DMS53 (cell line): ENCODE measurements around the gene LAMA1.

Experiments
- DNase-seq: peaks from one replicate; lab custom pipeline; 2025; lab: John Stamatoyannopoulos, UW

LAMA1 gene

GRCh38 chr18:7047336-7047735 is 70.3 kb downstream of the LAMA1 start:
- no peak for DNase-seq

- DNase-seq = peak; percentile 100
Measured at GRCh38 chr18:7038330-7038851, 79.2 kb downstream of the LAMA1 start.

GRCh38 chr18:7037470-7037869 is 80.1 kb downstream of the LAMA1 start:
- no peak for DNase-seq

- DNase-seq = no peak
Measured at GRCh38 chr18:7035807-7036206, 81.8 kb downstream of the LAMA1 start.

GRCh38 chr18:7034924-7035323 is 82.7 kb downstream of the LAMA1 start:
- DNase-seq = no peak

- DNase-seq = peak; percentile 33
Measured at GRCh38 chr18:7032537-7032936, 85.1 kb downstream of the LAMA1 start.

- DNase-seq = no peak
Measured at GRCh38 chr18:7028625-7029024, 89.0 kb downstream of the LAMA1 start.

- no peak for DNase-seq
Measured at GRCh38 chr18:7025194-7025593, 92.4 kb downstream of the LAMA1 start.

GRCh38 chr18:7023581-7023980 is 94.0 kb downstream of the LAMA1 start:
- no peak for DNase-seq

- DNase-seq = peak; percentile 73
Measured at GRCh38 chr18:7023063-7023580, 94.5 kb downstream of the LAMA1 start.

- peak; percentile 98 for DNase-seq
Measured at GRCh38 chr18:7021994-7022840, 95.4 kb downstream of the LAMA1 start.

GRCh38 chr18:7020995-7021777 is 96.4 kb downstream of the LAMA1 start:
- peak; percentile 17 for DNase-seq

GRCh38 chr18:7017013-7017412 is 100.6 kb downstream of the LAMA1 start:
- no peak for DNase-seq

- DNase-seq = no peak
Measured at GRCh38 chr18:7011142-7011541, 106.5 kb downstream of the LAMA1 start.

GRCh38 chr18:7004009-7004408 is 113.6 kb downstream of the LAMA1 start:
- DNase-seq = no peak

- DNase-seq = peak; percentile 34
Measured at GRCh38 chr18:7002107-7002506, 115.5 kb downstream of the LAMA1 start.

- DNase-seq = peak; percentile 69
Measured at GRCh38 chr18:7000484-7001096, 117.0 kb downstream of the LAMA1 start.

- DNase-seq = no peak
Measured at GRCh38 chr18:6997808-6998207, 119.8 kb downstream of the LAMA1 start.

GRCh38 chr18:6994771-6995430 is 122.7 kb downstream of the LAMA1 start:
- no peak for DNase-seq

- no peak for DNase-seq
Measured at GRCh38 chr18:6994056-6994770, 123.4 kb downstream of the LAMA1 start.

GRCh38 chr18:6992761-6993160 is 124.8 kb downstream of the LAMA1 start:
- DNase-seq = no peak
